Left renal cortex interstitium (tissue), 4 donors: Measurements from ENCODE around the gene PEAK1. TPM values are rescaled to one million over a fixed set of nuclear protein-coding genes. Genes with fewer than 3 reads are reported as not detected.
"Not testable (repeated sequence)": the region's sequence is repeated elsewhere in the genome, so short reads cannot be mapped to it uniquely, and the experiment has no call there.

ENCODE experiments used
- DNase-seq, 4 donors: peaks; one replicate each; pipeline ENCODE4 v3.0.0-alpha.2; 2013; ENCODE audit warnings: low read depth in 4 of 4, low spot score in 2 of 4, missing footprints in 1 of 4
- polyA plus RNA-seq, 4 donors: library from polyadenylated mRNA; unstranded; fragments of 120-200 nt; gene quantifications; one replicate each; pipeline ENCODE4 v1.2.1, GENCODE V29; 2013; ENCODE audit not compliant: insufficient read length in 4 of 4

The PEAK1 gene
- polyA plus RNA-seq, 4 donors: 24.4 to 38.8 (median 32.1) TPM

DNA sequence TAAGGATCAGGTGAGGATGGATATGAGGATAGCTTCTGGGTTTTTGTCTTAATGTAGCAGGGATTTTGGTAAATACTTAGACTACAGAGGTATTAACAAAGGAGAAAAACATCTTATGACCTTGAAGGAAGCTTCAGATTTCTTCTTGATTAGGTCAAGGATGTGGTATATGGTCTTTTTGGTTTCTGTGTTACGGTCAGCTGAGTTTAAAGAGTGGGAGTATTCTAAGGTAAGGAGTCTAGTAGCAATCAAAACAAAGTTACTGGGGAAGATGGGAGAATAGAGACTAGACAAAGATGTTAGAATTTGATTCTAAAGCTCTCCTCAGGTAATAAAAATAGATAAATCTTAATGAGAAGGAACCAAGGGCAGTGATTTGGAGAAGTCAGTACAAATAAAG, 7.0 kb upstream of the PEAK1 start:
- DNase-seq: no peak

DNA sequence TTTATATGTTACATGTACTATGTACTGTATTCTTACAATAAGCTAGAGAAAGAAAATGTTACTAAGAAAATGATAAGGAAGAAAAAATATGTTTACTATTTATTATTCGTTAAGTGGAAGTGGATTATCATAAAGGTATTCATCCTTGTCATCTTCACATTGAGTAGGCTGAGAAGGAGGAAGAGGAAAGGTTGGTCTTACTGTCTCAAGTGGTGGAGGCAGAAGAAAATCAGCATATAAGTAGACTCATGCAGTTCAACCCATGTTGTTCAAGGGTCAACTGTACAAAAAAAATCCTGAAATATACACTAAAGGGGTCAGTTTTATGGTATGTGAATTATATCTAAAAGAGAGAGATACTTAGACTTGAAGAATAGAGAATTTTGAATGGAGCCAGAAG, 6.5 kb upstream of the PEAK1 start:
- DNase-seq: no peak

DNA sequence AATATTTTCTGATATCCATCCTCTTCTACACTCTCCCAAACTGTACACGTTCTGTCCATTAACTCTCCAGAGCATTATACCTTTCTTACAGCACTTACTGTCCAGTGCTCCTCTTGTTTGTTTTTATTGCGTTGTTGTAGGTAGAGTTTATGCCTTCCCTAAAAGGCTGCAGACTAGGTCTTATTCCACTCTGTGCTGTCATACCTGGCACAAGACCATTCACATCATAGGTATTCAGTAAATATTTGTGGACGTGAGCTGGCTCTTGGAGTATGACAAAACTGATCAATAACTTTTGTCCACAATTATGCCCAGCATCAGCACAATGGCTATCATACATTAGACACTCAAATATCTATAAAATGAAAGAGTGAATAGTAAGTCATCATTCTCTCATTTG, 5.2 kb upstream of the PEAK1 start:
- DNase-seq: no peak

DNA sequence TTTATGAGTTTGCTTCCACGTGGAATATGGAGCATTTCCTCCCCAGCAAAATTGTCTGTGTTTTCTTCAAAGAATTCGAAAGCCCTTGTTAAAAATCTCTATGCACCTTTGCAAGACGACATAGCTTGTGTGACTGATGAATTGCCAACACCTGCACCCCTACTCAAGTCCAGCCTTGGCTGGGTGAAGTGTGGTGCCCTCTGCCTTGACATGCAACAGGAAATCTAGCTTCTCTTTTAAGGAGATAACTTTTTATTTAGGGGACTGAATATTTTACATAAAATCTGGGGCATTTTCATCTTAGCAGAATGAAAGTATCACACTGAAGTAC, 1.4 kb upstream of the PEAK1 start:
- no peak for DNase-seq

DNA sequence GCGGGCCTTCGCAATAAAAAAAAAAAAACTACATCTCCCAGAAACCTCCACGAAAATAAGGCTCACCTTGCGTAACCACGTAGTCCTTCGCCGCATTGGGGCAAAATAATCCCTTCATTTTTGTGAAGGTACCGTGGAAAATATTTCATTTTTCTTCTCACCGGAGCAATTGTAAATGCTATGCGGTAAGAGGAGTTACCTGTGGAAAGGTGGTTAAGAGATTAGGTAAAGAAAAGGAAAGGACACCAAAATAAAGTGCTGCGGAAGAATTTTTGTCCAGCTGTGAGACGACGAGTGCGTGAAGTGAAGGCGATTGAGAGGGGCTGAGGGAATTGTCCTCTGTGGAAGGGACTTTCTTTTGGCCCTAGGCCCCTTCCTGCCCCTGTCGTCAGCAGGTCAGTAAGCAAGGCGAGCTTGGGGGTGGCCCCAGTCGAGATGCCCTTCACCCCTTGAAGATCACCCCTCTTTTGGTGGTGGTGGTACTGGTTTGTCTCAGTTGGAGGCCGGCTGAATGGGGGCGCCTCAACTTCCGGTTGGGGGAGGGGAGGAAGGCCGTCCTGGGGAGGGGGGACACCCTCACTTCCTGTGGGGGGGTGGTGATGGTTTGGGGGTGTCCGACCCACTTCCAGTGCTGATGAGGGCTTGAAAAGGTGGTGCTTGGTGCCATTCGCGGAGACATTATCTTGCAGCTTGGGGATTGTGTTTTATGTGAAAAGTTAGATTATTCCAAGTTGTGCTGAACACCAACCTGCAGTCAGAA, 886 bp upstream of the PEAK1 start, which contains the start of gene HMG20A:
TSS of gene HMG20A (plus strand) at position 279 of the 760 bp plus-strand sequence. CDS start 37,520 bp downstream, outside the sequence.
- DNase-seq: peak; percentile 79 to 100 (median 96)

DNA sequence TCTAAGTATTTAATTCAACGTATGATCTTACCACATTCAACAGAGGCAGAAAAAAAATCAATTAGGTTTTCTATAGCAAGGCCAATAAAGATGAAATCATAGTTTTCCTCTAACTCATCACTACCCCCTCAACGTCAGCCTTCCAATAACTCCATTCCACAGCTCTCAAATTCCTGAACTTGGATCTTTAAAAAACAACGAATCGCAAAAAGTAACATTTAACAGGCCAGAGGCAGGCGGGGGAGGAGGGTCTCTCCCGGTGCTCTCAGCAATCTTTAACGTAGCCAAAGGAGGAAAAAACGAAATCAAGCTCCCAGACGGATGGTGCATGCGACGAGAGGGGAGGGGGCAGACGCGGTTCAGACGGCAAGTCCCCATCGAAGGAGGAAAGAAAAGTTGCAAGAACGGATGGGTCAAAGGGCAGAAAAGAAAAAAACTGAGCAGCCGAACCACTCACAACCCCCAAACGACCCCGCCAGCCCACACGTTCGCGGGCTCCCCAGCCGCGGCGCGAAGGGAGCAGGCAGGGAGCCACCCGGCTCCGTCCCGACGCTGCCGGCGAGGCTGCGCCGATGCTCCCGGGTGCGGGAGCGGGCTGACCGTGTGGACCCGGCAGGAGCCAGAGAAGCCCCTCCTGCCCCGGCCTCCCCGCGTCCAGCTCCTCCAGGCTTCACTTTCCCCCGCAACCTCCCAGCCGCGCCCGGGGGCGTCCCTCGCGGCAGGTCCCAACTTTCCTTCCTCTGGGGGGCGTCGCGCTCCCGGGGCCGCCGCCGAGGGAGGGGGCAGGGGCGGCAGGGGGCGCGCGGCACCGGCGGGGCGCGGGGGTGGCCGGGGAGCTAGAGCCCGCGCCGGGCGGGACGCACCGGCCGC, 703 bp downstream of the PEAK1 start:
- DNase-seq: peak in 2 of 4 donors; percentile 47 to 50

DNA sequence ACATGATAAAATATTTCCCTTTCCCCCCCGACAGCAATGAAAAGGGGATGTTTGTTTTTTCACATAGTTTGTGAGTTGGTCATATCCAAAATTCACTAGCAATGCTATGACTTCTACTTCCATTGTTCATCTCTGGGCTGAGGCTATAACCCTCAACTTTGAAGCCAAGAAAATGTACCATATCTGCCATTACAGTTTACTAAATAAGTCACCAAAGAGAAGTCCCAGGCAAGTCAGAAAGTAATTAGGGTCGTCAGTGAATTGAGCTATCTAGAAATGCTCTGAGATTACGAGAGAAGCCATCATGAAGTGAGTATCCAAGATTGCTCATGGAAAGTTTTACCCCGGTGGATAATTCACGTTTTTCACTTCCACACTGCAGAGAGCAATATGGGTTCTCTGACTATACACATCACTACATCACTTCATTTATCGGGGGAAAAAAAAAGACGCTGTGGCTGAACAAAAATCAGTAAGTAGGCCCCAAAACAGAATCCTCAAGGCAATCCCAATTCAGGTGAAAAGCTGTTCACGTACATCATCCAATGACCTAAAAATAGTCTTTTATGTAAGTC, 1.4 kb downstream of the PEAK1 start:
- DNase-seq: peak in 1 of 4 donors; percentile 27

DNA sequence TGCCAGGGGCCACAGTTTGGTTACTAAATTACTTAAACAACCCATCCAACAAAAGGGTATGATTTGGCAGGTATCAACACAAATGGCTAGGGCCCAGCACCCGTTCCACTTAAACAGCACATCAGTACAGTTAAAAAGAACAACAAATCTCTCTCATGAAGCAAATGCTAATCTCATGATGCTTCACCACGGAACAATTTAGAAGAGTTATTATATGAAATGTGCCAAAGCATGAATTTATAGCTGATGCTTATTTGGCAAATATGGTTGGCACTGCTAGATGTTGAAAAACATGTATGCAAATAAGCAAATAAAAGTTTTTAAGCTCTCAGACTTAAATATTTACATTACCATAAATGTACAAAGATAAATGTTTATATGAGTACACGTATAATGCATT, 2.3 kb downstream of the PEAK1 start:
- no peak for DNase-seq

DNA sequence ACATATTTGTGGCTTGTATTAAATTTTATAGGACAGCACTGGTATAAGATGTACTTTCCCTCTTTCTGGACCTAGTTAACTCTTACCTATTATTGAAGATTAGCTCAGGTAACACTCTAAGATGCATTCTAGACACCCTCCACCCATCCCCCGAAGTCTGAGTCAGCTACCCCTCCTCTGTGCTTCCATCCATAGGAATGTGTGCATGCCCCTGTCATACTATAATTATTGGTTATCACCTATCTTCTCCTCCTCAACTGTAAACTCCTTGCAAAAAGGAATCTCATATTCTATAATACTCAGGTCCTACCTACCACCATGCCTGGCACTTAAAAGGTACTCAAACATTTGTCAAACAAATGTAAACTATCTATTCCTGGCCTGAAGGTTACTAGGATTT, 3.0 kb downstream of the PEAK1 start:
- no peak for DNase-seq

DNA sequence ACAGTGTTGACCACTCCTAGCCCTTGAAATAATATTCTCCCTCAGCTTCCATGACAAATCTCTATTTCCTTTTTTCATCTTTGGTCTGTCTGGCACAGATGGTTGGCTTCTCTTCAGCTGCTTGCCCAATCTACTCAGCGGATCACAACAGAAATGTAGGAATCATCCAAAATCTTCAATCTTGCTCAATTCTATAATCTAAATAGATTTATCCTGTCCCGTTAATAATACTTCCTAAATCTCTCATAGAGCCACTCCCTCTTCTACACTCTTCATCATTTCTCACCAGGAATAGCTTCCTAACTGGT, 3.8 kb downstream of the PEAK1 start:
- DNase-seq: no peak

DNA sequence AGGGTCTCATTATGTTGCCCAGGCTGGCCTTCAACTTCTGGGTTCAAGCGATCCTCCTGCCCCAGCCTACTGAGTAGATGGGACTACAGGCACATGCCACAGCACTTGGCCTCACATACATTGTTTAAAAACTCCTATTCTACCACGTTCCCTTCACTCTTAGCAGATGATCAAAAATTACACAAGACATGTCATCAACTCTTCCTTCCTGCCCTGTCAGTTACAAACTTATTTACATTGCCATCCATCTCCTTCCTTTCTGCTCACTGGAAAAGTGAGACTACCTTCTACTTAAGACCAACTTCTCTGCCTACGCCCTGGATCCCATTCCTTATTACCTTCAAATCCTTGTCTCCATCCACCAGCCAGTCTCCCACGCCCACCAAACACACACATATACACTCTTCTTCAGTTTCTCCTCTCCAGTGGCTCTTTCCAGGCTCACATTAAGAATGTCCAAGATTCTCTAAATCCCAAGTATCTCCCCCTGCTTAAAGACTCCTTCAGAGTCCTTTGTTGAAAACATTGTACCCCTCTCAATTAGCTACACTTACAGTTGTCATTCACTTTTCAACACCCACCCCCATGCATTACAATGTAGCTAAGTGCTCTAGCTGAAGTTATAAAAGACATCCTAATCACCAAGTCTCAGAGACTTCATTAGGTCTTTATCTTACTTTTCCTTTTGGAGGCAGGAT, 4.3 kb downstream of the PEAK1 start:
- DNase-seq: no peak

DNA sequence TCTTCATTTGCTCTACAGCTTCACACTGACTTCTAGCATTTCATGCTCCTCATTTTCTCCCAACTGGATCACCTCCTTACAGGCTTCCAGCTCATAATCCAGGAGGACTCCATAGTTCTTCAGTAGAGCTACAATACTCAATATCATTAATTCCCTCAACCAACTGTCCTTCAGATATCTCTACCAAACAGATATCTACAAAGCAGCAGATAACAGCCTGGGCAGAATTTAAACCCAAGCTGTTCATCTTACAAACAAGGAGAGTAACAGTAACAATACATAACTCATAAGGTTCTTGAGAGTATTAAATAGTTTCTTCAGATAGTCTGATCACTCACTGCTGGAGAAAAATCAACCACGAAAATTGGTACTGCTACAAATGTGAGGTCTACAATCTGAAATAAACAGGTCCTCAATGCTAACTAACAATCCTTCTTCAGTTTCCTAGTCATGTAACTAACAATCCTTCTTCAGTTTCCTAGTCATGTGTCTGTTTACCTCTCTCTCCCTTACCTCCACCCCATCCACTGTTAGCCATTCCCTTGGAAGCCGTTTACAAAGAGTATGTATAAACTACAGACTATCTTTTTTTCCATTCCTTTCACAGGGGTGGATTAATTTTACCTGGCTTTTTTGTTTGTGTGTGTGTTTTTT, 5.0 kb downstream of the PEAK1 start:
- no peak for DNase-seq

DNA sequence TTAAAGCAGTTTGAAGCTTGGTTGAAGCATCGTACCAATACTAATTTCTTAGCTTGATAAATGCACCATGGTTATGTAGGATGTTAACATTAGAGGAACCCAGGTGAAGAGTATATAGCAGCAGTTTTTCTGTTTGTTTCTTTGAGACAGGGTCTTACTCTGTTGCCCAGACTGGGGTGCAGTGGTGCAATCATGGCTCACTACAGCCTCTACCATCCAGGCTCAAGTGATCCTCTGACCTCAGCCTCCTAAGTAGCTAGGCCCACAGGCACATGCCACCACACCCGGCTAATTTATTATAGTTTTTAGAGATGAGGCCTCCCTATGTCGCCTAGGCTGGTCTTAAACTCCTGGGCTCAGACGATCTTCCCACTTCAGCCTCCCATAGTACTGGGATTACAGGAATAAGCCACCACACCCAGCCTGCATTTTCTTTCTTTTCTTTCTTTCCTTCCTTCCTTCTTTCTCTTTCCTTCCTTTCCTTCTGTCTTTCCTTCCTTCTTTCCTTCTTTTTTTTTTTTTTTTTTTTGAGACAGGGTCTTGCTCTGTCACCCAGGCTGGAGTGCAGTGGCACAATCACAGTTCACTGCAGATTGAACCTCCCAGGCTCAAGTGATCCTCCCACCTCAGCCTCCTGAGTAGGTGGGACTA, 6.1 kb downstream of the PEAK1 start:
- DNase-seq: no peak

DNA sequence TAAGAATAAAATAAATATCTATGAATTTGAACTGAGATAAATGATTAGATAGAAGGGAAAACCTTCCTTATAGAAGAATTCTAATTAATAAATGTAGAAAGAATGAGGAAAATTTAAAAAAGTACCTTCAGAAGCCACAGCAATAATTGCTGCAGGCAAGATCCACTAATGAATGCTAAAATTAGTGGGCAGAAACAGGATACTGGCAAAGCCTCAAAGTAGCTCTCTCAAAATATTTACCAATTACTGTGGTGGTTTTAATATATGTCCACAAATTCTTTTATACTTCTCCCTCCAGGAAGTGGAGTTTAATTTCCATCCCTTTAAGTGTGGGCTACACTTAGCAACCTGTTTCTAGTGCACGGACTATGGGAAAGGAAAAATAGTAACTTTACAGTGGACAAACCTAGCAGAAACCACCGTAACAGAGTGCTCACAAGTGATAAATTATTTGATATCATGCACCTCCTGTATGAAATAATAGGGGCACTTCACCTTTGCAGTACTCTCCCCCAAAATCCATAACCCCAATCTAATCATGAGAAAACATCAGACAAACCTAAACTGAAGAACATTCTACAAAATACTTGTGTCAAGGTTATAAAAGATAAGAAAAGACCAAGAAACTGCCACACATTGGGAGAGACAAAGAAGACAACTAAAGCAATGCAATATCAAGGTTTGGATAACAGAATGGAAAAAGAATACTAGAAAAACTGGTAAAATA, 6.8 kb downstream of the PEAK1 start:
- no peak for DNase-seq

DNA sequence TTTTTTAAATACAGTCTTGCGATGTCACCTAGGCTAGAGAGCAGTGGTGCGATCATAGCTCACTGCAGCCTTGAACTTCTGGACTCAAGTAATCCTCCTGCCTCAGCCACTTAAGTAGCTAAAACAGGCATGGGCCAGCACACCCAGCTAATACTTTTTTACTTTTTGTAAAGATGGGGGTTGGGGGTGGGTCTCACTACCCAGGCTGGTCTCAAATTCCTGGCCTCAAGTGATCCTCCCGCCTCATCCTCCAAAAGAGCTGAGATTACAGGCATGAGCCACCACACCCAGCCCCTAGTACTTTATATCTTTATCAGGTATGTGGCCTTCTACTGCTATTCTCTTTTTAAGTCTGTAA, 8.3 kb downstream of the PEAK1 start:
- DNase-seq: no peak

DNA sequence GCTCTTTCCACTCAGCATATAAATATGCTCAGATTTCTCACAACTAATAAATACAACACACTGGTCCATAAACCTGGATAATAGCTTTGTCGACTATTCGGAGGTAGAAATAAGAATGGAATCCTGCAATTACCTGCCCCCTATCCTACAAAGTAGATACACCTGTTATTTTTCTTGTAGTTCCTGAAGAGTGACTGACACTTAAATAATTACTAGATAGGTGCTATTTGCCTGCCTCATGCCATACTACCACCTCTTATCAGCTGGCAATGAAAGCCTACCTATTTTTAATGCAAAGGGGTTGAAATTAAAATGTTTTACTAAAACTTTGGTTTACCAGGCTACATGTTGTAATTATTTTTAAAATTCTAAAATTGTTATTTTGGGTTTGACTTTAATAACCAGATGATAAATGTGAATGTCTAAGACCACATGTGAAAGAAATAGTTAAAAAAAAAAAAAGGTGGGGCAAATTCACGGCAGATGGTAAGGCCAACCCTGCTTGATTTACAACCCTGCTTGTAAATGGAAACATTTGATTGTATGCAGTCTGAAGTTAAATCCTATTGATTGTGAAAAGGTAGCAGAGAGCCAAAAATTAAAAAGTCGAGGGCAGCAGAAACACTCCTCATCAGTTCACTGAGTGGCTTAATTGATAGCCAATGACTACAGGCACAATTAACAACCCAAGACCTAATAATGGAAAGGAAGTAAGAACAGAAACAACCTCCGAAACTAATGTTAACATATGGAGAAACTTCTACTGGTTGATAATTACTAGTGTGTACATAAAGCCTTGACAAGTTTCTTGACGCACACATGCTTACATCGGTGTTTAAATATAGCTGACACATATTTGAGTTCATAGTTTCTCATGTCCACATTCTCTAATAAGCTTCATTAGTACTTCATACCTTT, 8.9 kb downstream of the PEAK1 start:
- DNase-seq: no peak

DNA sequence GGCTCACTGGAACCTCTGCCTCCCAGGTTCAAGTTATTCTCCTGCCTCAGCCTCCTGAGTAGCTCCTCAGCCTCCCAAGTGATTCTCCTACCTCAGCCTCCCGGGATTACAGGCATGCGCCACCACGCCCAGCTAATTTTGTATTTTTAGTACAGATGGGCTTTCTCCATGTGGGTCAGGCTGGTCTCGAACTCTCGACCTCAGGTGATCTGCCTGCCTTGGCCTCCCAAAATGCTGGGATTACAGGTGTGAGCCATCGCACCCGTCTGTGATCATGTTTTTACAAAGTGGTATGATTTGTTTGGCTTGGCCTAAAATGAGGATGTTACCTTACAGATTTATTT, 9.8 kb downstream of the PEAK1 start:
- DNase-seq: not testable (repeated sequence)

DNA sequence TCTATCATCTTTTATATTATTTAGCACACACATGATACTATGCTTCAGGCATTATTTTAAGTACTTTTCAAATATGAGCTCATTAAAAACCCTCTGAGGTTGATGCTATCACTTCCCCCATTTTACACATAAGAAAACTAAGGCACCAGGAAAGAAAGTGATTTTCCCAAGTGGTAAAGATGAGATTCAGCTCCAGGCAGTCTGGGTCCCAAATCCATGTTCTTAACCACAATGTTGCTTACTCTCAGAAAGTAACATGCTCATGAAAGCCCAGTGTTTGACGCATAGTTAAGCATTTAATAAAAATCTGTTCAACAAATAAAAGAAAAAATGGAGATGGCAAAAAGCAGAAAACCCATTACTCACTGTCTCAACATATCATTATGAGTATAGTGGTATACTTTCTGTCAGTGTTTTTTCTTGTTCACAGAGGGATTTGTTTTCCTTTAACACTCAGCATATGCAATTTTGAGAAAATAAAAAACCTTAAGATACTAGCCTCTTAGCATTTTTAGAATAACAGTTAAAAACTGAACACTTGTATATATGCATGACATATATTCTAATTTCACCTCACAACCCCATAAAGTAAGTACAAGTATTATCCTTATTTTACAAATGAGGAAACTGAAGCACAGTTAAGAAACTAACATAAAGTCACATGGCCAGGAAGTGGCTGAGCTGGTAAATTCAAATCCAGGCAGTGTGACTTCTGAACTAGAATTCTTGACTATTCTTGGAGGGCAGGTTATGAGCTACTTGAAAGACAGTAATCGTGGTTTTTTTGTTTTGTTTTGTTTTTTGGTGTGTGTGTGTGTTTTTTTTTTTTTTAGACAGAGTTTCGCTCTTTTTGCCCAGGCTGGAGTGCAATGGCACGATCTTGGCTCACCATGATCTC, 10.4 kb downstream of the PEAK1 start:
- DNase-seq: no peak
